IMR-90 (cell line): ENCODE results near the gene FRY. TPM values are rescaled to one million over a fixed set of nuclear protein-coding genes. Genes with fewer than 3 reads are reported as not detected.
"Not testable (repeated sequence)": the region's sequence is repeated elsewhere in the genome, so short reads cannot be mapped to it uniquely, and the experiment has no call there.

ENCODE experiments used
- ATAC-seq: fragments of 200-7000 bp; cut with Tn5 transposase; 2 replicates; pipeline ENCODE4 v1.9.1; 2020; ENCODE audit warnings: low read depth, mild to moderate bottlenecking, moderate library complexity
- BruUV-seq: library from RNA; stranded (reverse); fragments of 400-500 nt; replicated peaks from 2 replicates; lab custom pipeline; 2021; lab: Mats Ljungman, UMichigan
- CTCF ChIA-PET: fragments of 300-600 bp; formaldehyde crosslinking; extraction: SDS; loops from one replicate; lab custom pipeline; 2021; ENCODE audit warnings: antibody characterized with exemption; lab: Yijun Ruan, JAX
- POLR2A ChIA-PET: fragments of 300-600 bp; sonication (Branson Sonifier 250); formaldehyde crosslinking; loops from one replicate; lab custom pipeline; 2022; ENCODE audit warnings: antibody characterized with exemption; ENCODE audit not compliant: unreplicated experiment; lab: Charles Lee
- DNase-seq: peaks from one replicate; pipeline ENCODE4 v3.0.0; 2013
- H2AFZ ChIP-seq: replicated peaks from 2 replicates; pipeline ENCODE3; 2013; ENCODE audit warnings: low read length, mild to moderate bottlenecking; ENCODE audit not compliant: poor library complexity
- H2AK5ac ChIP-seq: 2 replicates; pipeline ENCODE4 v1.6.1; 2013; ENCODE audit warnings: low read depth, low read length, inconsistent platforms
- H2AK9ac ChIP-seq: replicated peaks from 2 replicates; pipeline ENCODE3; 2013; ENCODE audit warnings: mild to moderate bottlenecking, low read depth, low read length, moderate library complexity; ENCODE audit not compliant: poor library complexity
- H2BK120ac ChIP-seq: 2 replicates; pipeline ENCODE4 v1.6.1; 2013; ENCODE audit warnings: low read depth, low read length, inconsistent platforms
- H2BK15ac ChIP-seq: 3 replicates; pipeline ENCODE4 v1.6.1; 2013; ENCODE audit warnings: low read depth, low read length, inconsistent platforms
- H2BK20ac ChIP-seq: 2 replicates; pipeline ENCODE4 v1.6.1; 2013; ENCODE audit warnings: low read depth, mild to moderate bottlenecking, inconsistent platforms, low read length, moderate library complexity
- H2BK5ac ChIP-seq: 2 replicates; pipeline ENCODE4 v1.6.1; 2013; ENCODE audit warnings: mild to moderate bottlenecking, low read depth, low read length, inconsistent platforms; ENCODE audit not compliant: poor library complexity, severe bottlenecking
- H3K14ac ChIP-seq: replicated peaks from 2 replicates; pipeline ENCODE4 v1.6.1; 2013; ENCODE audit warnings: low read depth, low read length, inconsistent platforms
- H3K18ac ChIP-seq: 2 replicates; pipeline ENCODE4 v1.6.1; 2013; ENCODE audit warnings: low read depth, low read length, control low read depth
- H3K23ac ChIP-seq: 2 replicates; pipeline ENCODE4 v1.6.1; 2013; ENCODE audit warnings: low read depth, low read length, inconsistent platforms
- H3K27ac ChIP-seq: 2 replicates; pipeline ENCODE4 v1.5.1; 2013; ENCODE audit warnings: mild to moderate bottlenecking, control low read depth, low read length; ENCODE audit not compliant: insufficient read depth
- H3K27me3 ChIP-seq: 2 replicates; pipeline ENCODE4 v1.6.1; 2013; ENCODE audit warnings: low read length; ENCODE audit not compliant: control insufficient read depth, insufficient read depth
- H3K36me3 ChIP-seq: 2 replicates; pipeline ENCODE4 v1.6.1; 2013; ENCODE audit warnings: low read length, mixed read lengths; ENCODE audit not compliant: control insufficient read depth, insufficient read depth
- H3K4ac ChIP-seq: 2 replicates; pipeline ENCODE4 v1.6.1; 2013; ENCODE audit warnings: low read depth, low read length, inconsistent platforms
- H3K4me1 ChIP-seq: 2 replicates; pipeline ENCODE4 v1.6.1; 2013; ENCODE audit warnings: low read length, mixed read lengths; ENCODE audit not compliant: control insufficient read depth, insufficient read depth
- H3K4me2 ChIP-seq: 2 replicates; pipeline ENCODE4 v1.6.1; 2013; ENCODE audit warnings: low read depth, mild to moderate bottlenecking, control low read depth, low read length, moderate library complexity
- H3K4me3 ChIP-seq: 2 replicates; pipeline ENCODE4 v1.5.1; 2013; ENCODE audit warnings: low read depth, mild to moderate bottlenecking, control low read depth, low read length, moderate library complexity; ENCODE audit not compliant: insufficient read depth
- H3K56ac ChIP-seq: 2 replicates; pipeline ENCODE4 v1.6.1; 2013; ENCODE audit warnings: low read length, inconsistent platforms; ENCODE audit not compliant: insufficient read depth; ENCODE audit errors: extremely low read depth
- H3K79me1 ChIP-seq, 2 experiments: 2 replicates each; pipeline ENCODE4 v1.6.1; 2013; ENCODE audit warnings: low read length in 2 of 2, inconsistent platforms in 1 of 2, low read depth in 1 of 2
- H3K9ac ChIP-seq: 2 replicates; pipeline ENCODE4 v1.6.1; 2013; ENCODE audit warnings: low read depth, low read length, control low read depth
- H3K9me1 ChIP-seq: 2 replicates; pipeline ENCODE4 v1.6.1; 2013; ENCODE audit warnings: low read length, inconsistent platforms; ENCODE audit not compliant: insufficient read depth
- H3K9me3 ChIP-seq: 2 replicates; pipeline ENCODE4 v1.6.1; 2013; ENCODE audit warnings: low read length; ENCODE audit not compliant: control insufficient read depth, insufficient read depth
- H4K20me1 ChIP-seq: 2 replicates; pipeline ENCODE4 v1.6.1; 2013; ENCODE audit warnings: low read length, inconsistent platforms; ENCODE audit not compliant: insufficient read depth
- H4K5ac ChIP-seq: 2 replicates; pipeline ENCODE4 v1.6.1; 2013; ENCODE audit warnings: mild to moderate bottlenecking, low read depth, low read length, control low read depth
- H4K8ac ChIP-seq, 2 experiments: 2 replicates each; pipeline ENCODE4 v1.6.1; 2013; ENCODE audit warnings: low read depth in 2 of 2, low read length in 2 of 2, control low read depth in 1 of 2, inconsistent platforms in 1 of 2
- H4K91ac ChIP-seq: 2 replicates; pipeline ENCODE4 v1.6.1; 2013; ENCODE audit warnings: low read depth, low read length, inconsistent platforms; ENCODE audit not compliant: insufficient read depth
- WGBS, 2 experiments: methylation state at CpG; one replicate each; pipeline versions ENCODE4 v1.1.5 to v1.1.7; 2013; ENCODE audit warnings: missing lambda C conversion rate in 2 of 2; ENCODE audit not compliant: insufficient read length in 1 of 2; ENCODE audit errors: extremely low coverage in 2 of 2; 5-methylcytosine and 5-hydroxymethylcytosine counted together
- dilution Hi-C: fragments of 300-500 bp; cut with HindIII; formaldehyde crosslinking; loops from one replicate; pipeline ENCODE4 v1.14.3; 2018; ENCODE audit warnings: low sequenced_read_pairs; ENCODE audit not compliant: unreplicated experiment
- in situ Hi-C: fragments of 300-500 bp; cut with MboI; formaldehyde crosslinking; loops from 3 replicates; pipeline ENCODE4 v1.14.3; 2019; ENCODE audit warnings: low sequenced_read_pairs, inconsistent platforms, mixed read lengths
- intact Hi-C: fragments of 100-400 bp; cut with micrococcal nuclease; formaldehyde crosslinking; loops from 2 replicates; pipeline ENCODE4 v1.10.0; 2022
- polyA plus RNA-seq, 3 experiments: library from polyadenylated mRNA; depleted of rRNA; stranded (reverse); fragments of >200 nt; gene quantifications; 2 replicates each; pipeline ENCODE4 v1.2.3, GENCODE V29; 2012; ENCODE audit warnings: low replicate concordance in 1 of 3
- total RNA-seq: library from RNA; depleted of rRNA; stranded (reverse); fragments of >200 nt; gene quantifications from 2 replicates; pipeline ENCODE4 v1.2.3, GENCODE V29; 2012

FRY gene
- total and polyA plus RNA-seq, 2 of the 4 experiments (the other 2 are of a cell fraction), result 3.0 to 4.8 TPM

DNA sequence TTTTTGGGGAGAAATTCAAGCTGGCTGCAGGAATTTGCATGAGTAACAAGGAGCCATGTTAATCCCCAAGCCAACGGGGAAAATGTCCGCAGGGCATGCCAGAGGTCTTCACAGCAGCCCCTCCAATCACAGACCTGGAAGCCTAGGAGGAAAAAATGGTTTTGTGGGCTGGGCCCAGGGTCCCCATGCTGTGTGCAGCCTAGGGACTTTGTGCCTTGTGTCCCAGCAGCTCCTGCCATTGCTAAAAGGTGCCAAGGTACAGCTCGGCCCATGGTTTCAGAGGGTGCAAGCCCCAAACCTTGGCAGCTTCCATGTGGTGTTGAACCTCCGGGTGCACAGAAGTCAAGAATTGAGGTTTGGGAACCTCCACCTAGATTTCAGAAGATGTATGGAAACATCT, 47.2 kb upstream of the FRY start:
- ATAC-seq, H3K27me3 ChIP-seq, H2BK20ac ChIP-seq, H4K5ac ChIP-seq, H2BK15ac ChIP-seq, H2AK5ac ChIP-seq, H3K79me1 ChIP-seq, intact Hi-C loops, dilution Hi-C loops, H2BK5ac ChIP-seq, H3K4ac ChIP-seq, H2AK9ac ChIP-seq, H3K36me3 ChIP-seq, H3K4me2 ChIP-seq, in situ Hi-C loops, H3K9me1 ChIP-seq, H3K4me1 ChIP-seq, POLR2A ChIA-PET, H4K8ac ChIP-seq, BruUV-seq, H3K56ac ChIP-seq, H2BK120ac ChIP-seq, H4K91ac ChIP-seq, H3K27ac ChIP-seq, H2AFZ ChIP-seq, H4K20me1 ChIP-seq, H3K14ac ChIP-seq, H3K18ac ChIP-seq, H3K9me3 ChIP-seq, H3K4me3 ChIP-seq, H3K9ac ChIP-seq, H3K23ac ChIP-seq, DNase-seq: not testable (repeated sequence)
- whole genome bisulfite sequencing, 2 experiments, result no CpG with 5 or more reads among the region's 4 CpGs
- CTCF ChIA-PET, result interaction anchor here (0.6 kb wide), 1 partner anchor 14 kb away, joined by 3 read pairs; no protein-coding TSS in a partner anchor
